Thymus (tissue), 14 donors: ENCODE measurements around the gene FBXO3. TPM values are rescaled to one million over a fixed set of nuclear protein-coding genes. Genes with fewer than 3 reads are reported as not detected.
"Not testable (repeated sequence)": the region's sequence is repeated elsewhere in the genome, so short reads cannot be mapped to it uniquely, and the experiment has no call there.

Experiments used
- DNase-seq, 9 donors: peaks; one replicate each; pipeline ENCODE4 v3.0.0-alpha.2; 2013; ENCODE audit warnings: low spot score in 9 of 9, low read depth in 6 of 9, missing footprints in 1 of 9
- H3K27ac ChIP-seq, 2 donors: one replicate each; pipeline ENCODE4 v1.5.1; 2013; ENCODE audit warnings: control low read depth in 1 of 2, low read depth in 1 of 2, low read length in 1 of 2, mild to moderate bottlenecking in 1 of 2, moderate library complexity in 1 of 2
- H3K27me3 ChIP-seq, 2 donors: one replicate each; pipeline ENCODE4 v1.5.1; 2013; ENCODE audit warnings: low read length in 1 of 2; ENCODE audit not compliant: control insufficient read depth in 2 of 2, insufficient read depth in 1 of 2
- H3K36me3 ChIP-seq, 2 donors: one replicate each; pipeline ENCODE4 v1.5.1; 2013; ENCODE audit warnings: low read length in 1 of 2, mild to moderate bottlenecking in 1 of 2, moderate library complexity in 1 of 2; ENCODE audit not compliant: control insufficient read depth in 2 of 2, insufficient read depth in 2 of 2
- H3K4me1 ChIP-seq, 2 donors: one replicate each; pipeline ENCODE4 v1.5.1; 2013; ENCODE audit warnings: low read length in 2 of 2; ENCODE audit not compliant: control insufficient read depth in 2 of 2, insufficient read depth in 2 of 2
- H3K4me3 ChIP-seq, 2 donors: one replicate each; pipeline ENCODE4 v1.5.1; 2013; ENCODE audit warnings: low read length in 2 of 2, control low read depth in 1 of 2, mild to moderate bottlenecking in 1 of 2
- H3K9me3 ChIP-seq, 2 donors: one replicate each; pipeline ENCODE4 v1.5.1; 2013; ENCODE audit warnings: low read length in 1 of 2, mild to moderate bottlenecking in 1 of 2; ENCODE audit not compliant: control insufficient read depth in 2 of 2, insufficient read depth in 1 of 2
- WGBS: extraction: QIAGEN DNeasy Blood & Tissue Kit; methylation state at CpG from one replicate; pipeline ENCODE4 v1.1.7; 2013; 5-methylcytosine and 5-hydroxymethylcytosine counted together
- long read RNA-seq, 10 donors: transcript quantifications; one replicate each; lab custom pipeline, GENCODE V29; 2026
- polyA plus RNA-seq: library from polyadenylated mRNA; stranded (reverse); fragments of 200-250 nt; gene quantifications from one replicate; pipeline ENCODE4 v1.2.3, GENCODE V29; 2013
- total RNA-seq: library from RNA; stranded (reverse); fragments of 120-200 nt; gene quantifications from one replicate; pipeline ENCODE4 v1.2.4, GENCODE V29; 2013
- donor health status: healthy.

The FBXO3 gene
- total RNA-seq (33.9 TPM), polyA plus RNA-seq (32.9 TPM)
- long read RNA-seq, donor 1, partial matches to known transcripts, result 0 of 1 reads
- long read RNA-seq, donor 1, other reads (novel, unspliced or antisense), result 0 of 1 reads
- long read RNA-seq, donor 2, result 0 reads
- long read RNA-seq, donor 3, full-length matches to known transcripts, result 6 of 11 reads
- long read RNA-seq, donor 3, partial matches to known transcripts, result 5 of 11 reads
- long read RNA-seq, donor 3, other reads (novel, unspliced or antisense), result 0 of 11 reads
- long read RNA-seq, donor 4, result 0 reads
- long read RNA-seq, donor 5, partial matches to known transcripts, result 10 of 16 reads
- long read RNA-seq, donor 5, other reads (novel, unspliced or antisense), result 0 of 16 reads
- long read RNA-seq, donor 6, partial matches to known transcripts, result 0 of 6 reads
- long read RNA-seq, donor 6, other reads (novel, unspliced or antisense), result 0 of 6 reads
- long read RNA-seq, donor 7, partial matches to known transcripts, result 5 of 12 reads
- long read RNA-seq, donor 7, other reads (novel, unspliced or antisense), result 0 of 12 reads
- long read RNA-seq, donor 8, partial matches to known transcripts, result 0 of 1 reads
- long read RNA-seq, donor 8, other reads (novel, unspliced or antisense), result 0 of 1 reads
- long read RNA-seq, donor 9, partial matches to known transcripts, result 0 of 1 reads
- long read RNA-seq, donor 9, other reads (novel, unspliced or antisense), result 0 of 1 reads
- long read RNA-seq, donor 10, partial matches to known transcripts, result 0 of 4 reads
- long read RNA-seq, donor 10, other reads (novel, unspliced or antisense), result 0 of 4 reads

DNA sequence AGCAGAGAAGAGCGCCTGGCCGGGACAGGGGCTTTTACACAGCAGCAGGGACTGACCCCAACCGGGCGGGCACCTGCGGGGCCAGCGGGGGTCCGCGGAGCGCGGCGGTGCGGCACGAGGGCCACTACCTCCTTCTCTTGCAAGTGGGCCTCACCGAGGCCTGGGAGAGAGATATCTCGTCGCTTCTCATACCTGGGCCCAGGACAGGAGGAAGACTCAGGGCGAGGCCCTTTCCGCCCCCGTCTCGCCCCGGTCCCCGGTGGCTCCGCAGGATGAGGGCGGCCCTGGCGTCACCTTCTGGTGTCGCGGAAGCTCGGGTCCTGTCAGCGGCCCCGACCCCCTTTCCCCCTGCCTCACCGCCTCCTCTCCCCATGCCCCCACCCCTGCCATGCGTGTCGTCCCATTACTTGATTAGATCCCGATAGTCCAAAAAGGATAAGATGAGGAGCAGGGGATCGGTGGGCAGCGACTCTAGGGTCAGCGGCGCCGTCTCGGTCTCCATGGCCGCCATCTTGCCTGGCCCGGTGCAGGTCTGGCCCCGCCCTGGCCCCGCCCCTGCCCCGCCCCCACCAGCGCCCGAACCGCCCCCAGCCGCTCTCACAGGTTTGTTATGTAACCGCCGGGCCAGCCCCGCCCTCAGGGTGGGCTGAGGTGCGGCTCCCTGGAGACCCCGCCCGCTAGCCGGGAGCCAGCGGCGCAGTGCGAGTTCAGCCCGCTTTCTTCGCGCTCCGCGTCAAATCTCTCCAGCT is at the start of gene FBXO3:
Gene FBXO3 (minus strand): TSS at position 534 of the 749 bp plus-strand sequence. CDS start 23 bp downstream, at position 511.
- DNase-seq, result peak; percentile 66 to 94 (median 86)
- H3K4me3 ChIP-seq, result peak within 1 kb of the TSS; percentile 78 to 96
- peaks cover 8 to 10% of the 10 kb centered on the region in 2 donors for H3K36me3 ChIP-seq
- peak within 1 kb of the TSS; percentile 22 to 83 for H3K27ac ChIP-seq
- peaks cover 18 to 29% of the 10 kb centered on the region in 2 donors for H3K4me1 ChIP-seq
- peaks cover 0 to 3% of the 10 kb centered on the region in 2 donors for H3K9me3 ChIP-seq
- H3K27me3 ChIP-seq, result peaks cover 13 to 43% of the 10 kb centered on the region in 2 donors
- WGBS, result under 1% methylated on average over 64 of the region's 64 CpGs

DNA sequence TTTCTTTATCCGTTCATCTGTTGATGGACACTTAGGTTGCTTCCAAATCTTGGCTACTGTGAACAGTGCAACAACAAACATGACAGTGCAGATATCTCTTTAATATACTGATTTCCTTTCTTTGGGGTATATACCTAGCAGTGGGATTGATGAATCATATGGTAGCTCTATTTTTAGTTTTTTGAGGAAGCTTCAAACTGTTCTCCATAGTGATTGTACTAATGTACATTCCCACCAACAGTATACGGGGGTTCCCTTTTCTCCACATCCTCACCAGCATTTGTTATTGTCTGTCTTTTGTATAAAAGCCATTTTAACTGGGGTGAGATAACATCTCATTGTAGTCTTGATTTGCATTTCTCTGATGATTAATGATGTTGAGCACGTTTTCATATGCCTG is 48.7 kb upstream of the FBXO3 start:
- not testable (repeated sequence) for DNase-seq, H3K4me3 ChIP-seq, H3K9me3 ChIP-seq, H3K27ac ChIP-seq, H3K4me1 ChIP-seq, H3K36me3 ChIP-seq
- 64% methylated on average over 3 of the region's 3 CpGs for WGBS
- H3K27me3 ChIP-seq, result peaks cover 8 to 46% of the 10 kb centered on the region in 2 donors

GRCh38 chr11:33819278-33820035 is 45.1 kb upstream of the FBXO3 start:
- no peaks in the 10 kb centered on the region for H3K9me3 ChIP-seq
- no peak for DNase-seq
- no peaks in the 10 kb centered on the region for H3K36me3 ChIP-seq
- no peak overlapping the region for H3K27ac ChIP-seq
- 81% methylated on average over 16 of the region's 16 CpGs for WGBS
- H3K4me1 ChIP-seq, result no peaks in the 10 kb centered on the region
- H3K4me3 ChIP-seq, result no peak overlapping the region
- peaks cover 0 to 24% of the 10 kb centered on the region in 2 donors for H3K27me3 ChIP-seq

GRCh38 chr11:33808228-33808828 is 34.0 kb upstream of the FBXO3 start:
- Histone ChIP-seq H3K27me3 (peaks cover 3 to 23% of the 10 kb centered on the region in 2 donors), H3K36me3 (no peaks in the 10 kb centered on the region), H3K4me1 (no peaks in the 10 kb centered on the region), H3K27ac (no peak overlapping the region), H3K9me3 (no peaks in the 10 kb centered on the region), H3K4me3 (no peak overlapping the region)
- DNase-seq, result peak; percentile 41 to 89 (median 73)
- 36% methylated on average over 12 of the region's 12 CpGs for WGBS

DNA sequence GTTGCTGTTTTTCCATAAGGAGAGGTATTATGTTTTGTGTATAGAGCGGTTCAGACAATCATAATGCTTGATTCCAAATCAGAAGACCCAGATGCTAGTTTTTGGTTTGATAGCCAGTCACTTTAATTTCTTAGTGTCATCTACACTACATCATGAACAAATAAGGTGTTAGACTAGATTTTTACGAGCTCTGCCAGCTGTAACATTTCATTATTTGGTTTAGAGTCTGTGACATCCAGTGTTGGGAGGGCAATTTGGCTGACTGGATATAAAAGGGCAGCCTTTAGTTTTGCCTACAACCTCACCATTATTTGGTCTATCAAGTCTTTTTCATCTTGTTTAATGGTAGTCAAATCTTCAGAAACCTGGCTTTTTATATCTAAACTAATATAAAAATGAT is 30.2 kb upstream of the FBXO3 start:
- Histone ChIP-seq H3K27ac (no peak overlapping the region), H3K36me3 (no peaks in the 10 kb centered on the region), H3K4me3 (no peak overlapping the region), H3K4me1 (no peaks in the 10 kb centered on the region), H3K27me3 (peaks cover 12 to 60% of the 10 kb centered on the region in 2 donors), H3K9me3 (no peaks in the 10 kb centered on the region)
- WGBS, result 94% methylated on average over 2 of the region's 2 CpGs
- DNase-seq, result no peak

DNA sequence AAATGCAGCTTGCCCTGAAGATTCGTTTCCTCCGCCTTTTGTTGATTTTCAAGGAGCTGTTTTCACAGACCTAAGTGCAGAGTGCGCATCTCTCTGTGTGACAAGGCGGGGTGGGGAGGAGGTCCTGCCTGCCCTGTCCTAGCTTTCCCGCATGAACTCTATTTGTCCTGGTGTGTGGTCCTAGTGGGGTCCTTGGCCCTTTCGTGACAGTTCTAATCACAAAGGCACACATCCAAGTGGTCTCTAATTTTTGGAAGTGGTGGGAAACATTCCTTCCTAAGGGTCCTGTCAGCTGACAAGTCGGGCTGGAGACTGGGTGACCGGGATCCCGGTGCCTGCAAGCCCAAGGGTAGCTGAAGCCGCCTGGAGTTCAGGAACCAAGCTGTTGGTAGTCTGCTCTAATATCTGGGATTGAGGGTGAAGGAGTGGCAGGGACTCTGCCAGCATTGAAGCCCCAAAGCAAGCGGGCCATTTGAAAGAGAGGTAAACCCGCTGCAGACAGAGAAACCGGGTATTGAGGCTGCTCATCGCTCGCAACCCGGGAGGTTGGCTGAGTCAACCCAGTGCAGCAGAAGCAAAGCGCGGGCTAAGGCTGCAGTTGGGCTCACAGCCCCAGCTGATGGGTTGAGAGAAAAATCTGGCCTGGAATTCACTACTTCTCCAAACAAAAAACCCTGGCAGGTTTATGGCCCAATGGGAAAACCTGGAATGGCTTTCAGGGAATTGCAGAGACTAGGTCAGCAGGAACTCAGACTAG is 28.1 kb upstream of the FBXO3 start:
- H3K27ac ChIP-seq, result no peak overlapping the region
- peak in 2 of 9 donors; percentile 9 to 29 for DNase-seq
- no peaks in the 10 kb centered on the region for H3K36me3 ChIP-seq
- 6% methylated on average over 18 of the region's 18 CpGs for WGBS
- no peaks in the 10 kb centered on the region for H3K4me1 ChIP-seq
- peaks cover 12 to 65% of the 10 kb centered on the region in 2 donors for H3K27me3 ChIP-seq
- no peaks in the 10 kb centered on the region for H3K9me3 ChIP-seq
- H3K4me3 ChIP-seq, result no peak overlapping the region

- H3K4me1 ChIP-seq, result no peaks in the 10 kb centered on the region
- H3K4me3 ChIP-seq, result no peak overlapping the region
- H3K27ac ChIP-seq, result no peak overlapping the region
- no peaks in the 10 kb centered on the region for H3K36me3 ChIP-seq
- WGBS, result 46% methylated on average over 7 of the region's 7 CpGs
- no peaks in the 10 kb centered on the region for H3K9me3 ChIP-seq
- H3K27me3 ChIP-seq, result peaks cover 14 to 61% of the 10 kb centered on the region in 2 donors
- no peak for DNase-seq
These were observed 27.5 kb upstream of the FBXO3 start for GRCh38 chr11:33801821-33802193.

GRCh38 chr11:33797879-33798278 is 23.6 kb upstream of the FBXO3 start:
- 97% methylated on average over 3 of the region's 3 CpGs for WGBS
- no peaks in the 10 kb centered on the region for H3K36me3 ChIP-seq
- peaks cover 9 to 43% of the 10 kb centered on the region in 2 donors for H3K27me3 ChIP-seq
- DNase-seq, result no peak
- H3K4me3 ChIP-seq, result no peak overlapping the region
- no peaks in the 10 kb centered on the region for H3K4me1 ChIP-seq
- H3K27ac ChIP-seq, result no peak overlapping the region
- no peaks in the 10 kb centered on the region for H3K9me3 ChIP-seq
